ENCODE data around the gene ADAMTSL1. TPM values are rescaled to one million over a fixed set of nuclear protein-coding genes. Genes with fewer than 3 reads are reported as not detected.

The ADAMTSL1 gene
- total and polyA plus RNA-seq, 2 of the 8 experiments (the other 6 are each of a cell fraction or from before 2014, with no cell fraction given) = 0.84 to 1.1 TPM

DNA sequence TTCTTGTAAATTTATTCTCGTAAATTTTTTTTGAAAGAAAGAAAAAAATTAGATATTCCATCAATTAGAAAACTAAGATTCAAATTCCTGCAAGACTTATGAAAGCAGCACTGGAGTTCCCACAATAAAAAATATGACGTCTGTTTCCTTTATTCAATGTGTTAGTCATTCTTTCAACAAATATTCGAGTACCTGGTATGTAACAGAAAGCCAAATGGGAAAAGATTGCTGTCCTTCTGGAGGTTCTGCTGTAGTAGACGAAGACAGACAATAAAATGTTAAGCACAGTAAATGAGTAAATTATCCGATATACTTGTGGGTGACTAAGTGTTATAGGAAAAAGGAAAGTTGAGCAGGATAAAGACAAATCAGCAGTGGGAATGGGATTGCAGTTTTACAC is 92.2 kb downstream of the ADAMTSL1 start:
- no peaks in the 10 kb centered on the region for H3K79me2 ChIP-seq (ENCODE audit: control insufficient read depth in 1 of 2, insufficient read depth in 2 of 2, low read length in 2 of 2)
- no peak overlapping the region for H3K14ac ChIP-seq (ENCODE audit: insufficient read length)
- H3K56ac ChIP-seq (replicated peaks; ENCODE audit: insufficient read length, low read depth, low read length) = no peak overlapping the region
- no peak overlapping the region for H3K27ac ChIP-seq (ENCODE audit: low read depth, low read length)
- H3K4ac ChIP-seq (replicated peaks; ENCODE audit: insufficient read length, low read depth, low read length) = no peak overlapping the region
- CTCF ChIA-PET (ENCODE audit: partially characterized antibody) = no interaction called here
- no peak overlapping the region for H4K8ac ChIP-seq (ENCODE audit: extremely low read depth, insufficient read depth, low read length)
- H2BK120ac ChIP-seq (replicated peaks; ENCODE audit: low read depth, low read length) = no peak overlapping the region
- no peak overlapping the region for H3K4me2 ChIP-seq (ENCODE audit: insufficient read depth in 1 of 2, low read depth in 2 of 2, low read length in 2 of 2)
- H3K4me3 ChIP-seq (ENCODE audit: extremely low read depth in 1 of 4, insufficient read depth in 2 of 4, low read depth in 3 of 4, low read length in 4 of 4) = no peak overlapping the region
- TF ChIP-seq RBBP5 (IDR thresholded peaks at IDR 0.05; ENCODE audit: borderline replicate concordance, low read depth, low read length) = no peak
- no peak for TF ChIP-seq SIX5 (IDR thresholded peaks at IDR 0.05; ENCODE audit: low read depth, low read length)
- TF ChIP-seq CTBP2 (IDR thresholded peaks at IDR 0.05; ENCODE audit: borderline replicate concordance, insufficient read depth, insufficient read length, low read length) = no peak
- TF ChIP-seq POU5F1 (IDR thresholded peaks at IDR 0.05; ENCODE audit: low read depth, low read length) = no peak
- no peak for TF ChIP-seq CHD1 (IDR thresholded peaks at IDR 0.05; ENCODE audit: low read depth, low read length)
- H3K36me3 ChIP-seq (ENCODE audit: control insufficient read depth in 2 of 4, insufficient read depth in 4 of 4, low read length in 3 of 4) = no peaks in the 10 kb centered on the region
- H2BK20ac ChIP-seq (ENCODE audit: low read length) = no peak overlapping the region
- H3K4me1 ChIP-seq (replicated peaks in 1 of 4; ENCODE audit: control insufficient read depth in 3 of 4, insufficient read depth in 4 of 4, low read length in 3 of 4) = no peaks in the 10 kb centered on the region
- H3K23ac ChIP-seq (ENCODE audit: insufficient read length) = no peak overlapping the region
- no peak overlapping the region for H3K18ac ChIP-seq (ENCODE audit: extremely low read depth, low read length)
- no peak overlapping the region for H2AK5ac ChIP-seq (ENCODE audit: low read depth, low read length)
- no peak overlapping the region for H2BK12ac ChIP-seq (ENCODE audit: low read depth, low read length)
- no peak overlapping the region for H4K5ac ChIP-seq (ENCODE audit: insufficient read length, low read depth, low read length)
- WGBS, 2 experiments (ENCODE audit: extremely low coverage in 1 of 2, insufficient coverage in 1 of 2, insufficient read length in 1 of 2, insufficient replicate concordance in 2 of 2, low coverage in 1 of 2, low lambda C conversion rate in 2 of 2, missing lambda C conversion rate in 1 of 2) = 87% methylated on average over 5 of the region's 5 CpGs; no CpG with 5 or more reads in 1 of the 2 experiments
- no peaks in the 10 kb centered on the region for H3K9me3 ChIP-seq (ENCODE audit: insufficient read depth in 2 of 2, low read depth in 1 of 2, low read length in 1 of 2)
- no peak for DNase-seq (ENCODE audit: low read depth in 1 of 2, low spot score in 2 of 2)
- no peaks in the 10 kb centered on the region for H4K20me1 ChIP-seq (replicated peaks in 1 of 2; ENCODE audit: control insufficient read depth in 1 of 2, insufficient read depth in 2 of 2, low read length in 2 of 2)
- H2BK5ac ChIP-seq (ENCODE audit: low read depth, low read length) = no peak overlapping the region
- no peaks in the 10 kb centered on the region for H3K23me2 ChIP-seq (ENCODE audit: low read depth, low read length)
- no peak overlapping the region for H3K9ac ChIP-seq (replicated peaks in 1 of 4; ENCODE audit: extremely low read depth in 1 of 4, low read depth in 3 of 4, low read length in 3 of 4)
- no peaks in the 10 kb centered on the region for H3K27me3 ChIP-seq (replicated peaks in 1 of 4; ENCODE audit: control insufficient read depth in 3 of 4, extremely low read depth in 1 of 4, insufficient read depth in 3 of 4, low read length in 3 of 4)
- no peak overlapping the region for H4K91ac ChIP-seq (replicated peaks; ENCODE audit: insufficient read length, low read length)
- peak; percentile 28 for FAIRE-seq
- no peak overlapping the region for H2AFZ ChIP-seq (ENCODE audit: low read length)
- POLR2A ChIA-PET (ENCODE audit: partially characterized antibody) = no interaction called here
- no peak overlapping the region for H2BK15ac ChIP-seq (ENCODE audit: low read length)
- H3K79me1 ChIP-seq (ENCODE audit: low read depth, low read length) = no peaks in the 10 kb centered on the region

Data from H1 (cell line).